ENCODE results near the gene PHLDA2. TPM values are rescaled to one million over a fixed set of nuclear protein-coding genes. Genes with fewer than 3 reads are reported as not detected.

The PHLDA2 gene
- total and polyA plus RNA-seq, 2 experiments from 2014 or later, result 3.8 to 16.5 TPM

- peak; percentile 6 for ATAC-seq
- peak overlapping the region; percentile 72 for H3K4me2 ChIP-seq
- no peak overlapping the region; the same call in 1 of the 2 replicates for H3K27ac Mint-ChIP-seq
Observed at GRCh38 chr11:2886191-2886894, 42.9 kb downstream of the PHLDA2 start.

GRCh38 chr11:2885678-2886081 lies 43.5 kb downstream of the PHLDA2 start, which contains the start of gene CDKN1C:
CDKN1C (minus strand) TSS chr11:2885775; CDS start chr11:2885456, 319 bp downstream.
- DNase-seq (ENCODE audit: low spot score), result peak; percentile 88
- peak; percentile 39 for ATAC-seq
- Histone ChIP-seq H3F3A (replicated peaks; ENCODE audit: low read depth) (peaks cover 15% of the 10 kb centered on the region; the same call in 1 of the 2 replicates), H3K9me2 (ENCODE audit: insufficient read depth) (no peaks in the 10 kb centered on the region), H2AFZ (peak within 1 kb of the TSS; percentile 47; the same call in 1 of the 2 replicates), H3K4me2 (peak within 1 kb of the TSS; percentile 86), H4K20me1 (replicated peaks; ENCODE audit: insufficient read depth) (peaks cover 5% of the 10 kb centered on the region; the same call in 1 of the 2 replicates), H3K4me1 (ENCODE audit: insufficient read depth) (peaks cover 29% of the 10 kb centered on the region), H3K27ac (ENCODE audit: low read depth) (no peak within 1 kb of the TSS), H3K27me3 (ENCODE audit: insufficient read depth) (peaks cover 68% of the 10 kb centered on the region), H3K4me3 (peak within 1 kb of the TSS; percentile 69), H3K79me2 (replicated peaks; ENCODE audit: insufficient read depth) (no peaks in the 10 kb centered on the region), H3K36me3 (ENCODE audit: insufficient read depth) (no peaks in the 10 kb centered on the region)
- no peak within 1 kb of the TSS; the same call in 1 of the 2 replicates for H3K27ac Mint-ChIP-seq
- H3K27me3 Mint-ChIP-seq (ENCODE audit: insufficient read depth, low read depth, poor library complexity), result peaks cover 52% of the 10 kb centered on the region
- TF ChIP-seq CREB1 (CRISPR knock-in tag; IDR thresholded peaks at IDR 0.05; ENCODE audit: low read depth), result 0 out of 2 replicates have a peak, but pooled peaks have one; percentile 15
- TF ChIP-seq ZNF114 (CRISPR knock-in tag; IDR thresholded peaks at IDR 0.05), result no peak
- peak; percentile 95 for TF ChIP-seq POLR2AphosphoS5 (IDR thresholded peaks at IDR 0.05; ENCODE audit: low read depth)
- peaks cover 23% of the 10 kb centered on the region for H3K4me1 Mint-ChIP-seq
- peak within 1 kb of the TSS; percentile 80 for H3K4me3 Mint-ChIP-seq
- 0 out of 3 replicates have a peak, but pooled peaks cover 2% of the 10 kb centered on the region for H3K9me3 Mint-ChIP-seq
- peaks cover 6% of the 10 kb centered on the region; the same call in 2 of the 3 replicates for H3K36me3 Mint-ChIP-seq (ENCODE audit: low read depth)

More at GRCh38 chr11:2886191-2886894, 42.9 kb downstream of the PHLDA2 start:
- peak; percentile 65 for DNase-seq (ENCODE audit: low spot score)
- Histone ChIP-seq H3K79me2 (replicated peaks; ENCODE audit: insufficient read depth) (no peaks in the 10 kb centered on the region), H3F3A (replicated peaks; ENCODE audit: low read depth) (peaks cover 15% of the 10 kb centered on the region; the same call in 1 of the 2 replicates), H2AFZ (no peak overlapping the region), H3K4me1 (ENCODE audit: insufficient read depth) (peaks cover 36% of the 10 kb centered on the region), H3K36me3 (ENCODE audit: insufficient read depth) (no peaks in the 10 kb centered on the region), H3K9me2 (ENCODE audit: insufficient read depth) (no peaks in the 10 kb centered on the region), H3K27me3 (ENCODE audit: insufficient read depth) (peaks cover 62% of the 10 kb centered on the region), H3K4me3 (peak overlapping the region; percentile 43; the same call in 1 of the 2 replicates), H4K20me1 (replicated peaks; ENCODE audit: insufficient read depth) (peaks cover 5% of the 10 kb centered on the region; the same call in 1 of the 2 replicates), H3K27ac (ENCODE audit: low read depth) (no peak overlapping the region)
- H3K36me3 Mint-ChIP-seq (ENCODE audit: low read depth), result peaks cover 6% of the 10 kb centered on the region; the same call in 2 of the 3 replicates
- no peak for TF ChIP-seq ZNF114 (CRISPR knock-in tag; IDR thresholded peaks at IDR 0.05)
- no peak for TF ChIP-seq ETS1 (IDR thresholded peaks at IDR 0.05)
- TF ChIP-seq NANOG (IDR thresholded peaks at IDR 0.05; ENCODE audit: borderline replicate concordance), result no peak
- TF ChIP-seq CTCF (conservative IDR thresholded peaks at IDR 0.05; ENCODE audit: low read depth in 2 of 2), result peak; percentile 22 to 67; a peak in 3 of 4 replicates
- H3K27me3 Mint-ChIP-seq (ENCODE audit: insufficient read depth, low read depth, poor library complexity), result peaks cover 49% of the 10 kb centered on the region
- 0 out of 3 replicates have a peak, but pooled peaks cover 2% of the 10 kb centered on the region for H3K9me3 Mint-ChIP-seq
- H3K4me3 Mint-ChIP-seq, result peak overlapping the region; percentile 8; the same call in 2 of the 3 replicates
- peaks cover 23% of the 10 kb centered on the region for H3K4me1 Mint-ChIP-seq
